ENCODE data around the gene PRDM7. TPM values are rescaled to one million over a fixed set of nuclear protein-coding genes. Genes with fewer than 3 reads are reported as not detected.
"Not testable (repeated sequence)": the region's sequence is repeated elsewhere in the genome, so short reads cannot be mapped to it uniquely, and the experiment has no call there.

Gene PRDM7
- total RNA-seq, 1 donor from 2014 or later, result 2.2 TPM

GRCh38 chr16:90072442-90073105, 4.6 kb downstream of the PRDM7 start:
- no peak for DNase-seq (ENCODE audit: low spot score)

- DNase-seq (ENCODE audit: low spot score), result no peak
These were observed 6.7 kb downstream of the PRDM7 start for GRCh38 chr16:90070440-90070839.

DNA sequence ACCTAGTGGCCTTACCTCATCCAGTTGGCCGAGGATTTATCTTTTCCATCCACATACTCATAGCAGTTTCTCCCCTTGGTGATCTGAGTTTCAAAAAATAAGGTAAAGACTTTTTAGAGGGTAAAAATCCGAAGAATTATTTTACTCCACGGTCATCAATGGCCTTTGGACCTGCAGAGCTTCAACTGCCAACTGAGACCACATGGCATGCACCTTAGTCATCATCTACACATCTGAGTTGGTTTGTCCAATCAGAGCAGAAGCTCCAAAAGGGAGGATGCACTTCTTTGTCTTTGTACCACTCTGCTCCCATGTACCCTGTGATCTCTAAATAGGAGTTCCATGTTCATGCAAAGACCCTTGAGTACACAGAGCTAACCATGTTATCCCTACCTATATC, 15.7 kb downstream of the PRDM7 start:
- DNase-seq (ENCODE audit: low spot score), result no peak

DNA sequence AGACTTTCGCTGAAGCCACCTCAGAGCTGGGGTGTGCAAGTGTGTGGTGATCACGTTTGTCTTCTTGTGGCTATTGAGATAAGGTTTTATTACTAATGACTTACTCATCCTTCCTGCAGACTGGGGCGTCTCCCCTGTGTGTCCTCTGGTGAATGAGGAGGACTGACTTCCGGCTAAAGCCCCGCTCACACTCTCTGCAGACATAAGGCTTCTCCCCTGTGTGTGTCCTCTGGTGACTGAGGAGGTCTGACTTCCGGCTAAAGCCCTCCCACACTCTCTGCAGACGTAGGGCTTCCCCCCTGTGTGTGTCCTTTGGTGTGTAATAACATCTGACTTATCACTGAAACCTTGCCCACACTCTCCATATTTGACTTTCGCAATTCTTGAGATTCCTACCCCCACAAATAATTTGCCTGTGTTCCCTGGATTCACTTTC, 19.4 kb downstream of the PRDM7 start:
- DNase-seq (ENCODE audit: low spot score), result no peak

DNA sequence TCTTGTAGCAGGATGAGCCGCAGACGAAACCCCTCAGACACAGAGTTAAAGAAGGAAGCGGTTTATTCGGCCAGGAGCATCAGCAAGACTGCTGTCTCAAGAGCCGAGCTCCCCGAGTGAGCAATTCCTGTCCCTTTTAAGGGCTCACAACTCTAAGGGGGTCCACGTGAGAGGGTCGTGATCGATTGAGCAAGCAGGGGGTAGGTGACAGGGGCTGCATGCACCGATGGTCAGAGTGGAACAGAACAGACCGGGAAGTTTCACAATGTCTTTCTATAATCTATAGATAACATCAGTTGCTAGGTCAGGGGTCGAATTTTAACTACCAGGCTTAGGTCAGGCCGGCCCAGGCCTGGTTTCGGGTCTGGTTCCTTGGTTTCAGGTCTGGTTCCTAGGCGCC, 20.6 kb downstream of the PRDM7 start:
- DNase-seq (ENCODE audit: low spot score), result not testable (repeated sequence)

DNA sequence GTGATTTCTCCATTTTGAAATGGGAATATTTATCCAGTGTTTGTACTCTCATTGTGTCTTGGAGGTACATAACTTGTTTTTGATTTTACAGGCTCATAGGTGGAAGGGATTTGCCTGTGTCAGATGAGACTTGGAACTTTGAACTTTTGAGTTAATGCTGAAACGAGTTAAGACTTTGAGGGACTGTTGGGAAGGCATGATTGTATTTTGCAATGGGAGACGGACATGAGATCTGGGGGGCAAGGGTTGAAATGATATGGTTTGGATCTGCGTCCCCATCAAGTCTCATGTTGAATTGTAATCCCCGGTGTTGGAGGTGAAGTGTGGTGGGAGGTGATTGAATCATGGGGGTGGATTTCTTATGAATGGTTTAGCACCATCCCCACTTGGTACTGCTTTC, 21.8 kb downstream of the PRDM7 start:
- DNase-seq (ENCODE audit: low spot score), result no peak

- no peak for DNase-seq (ENCODE audit: low spot score)
These were observed 22.6 kb downstream of the PRDM7 start for GRCh38 chr16:90054554-90054953.

DNA sequence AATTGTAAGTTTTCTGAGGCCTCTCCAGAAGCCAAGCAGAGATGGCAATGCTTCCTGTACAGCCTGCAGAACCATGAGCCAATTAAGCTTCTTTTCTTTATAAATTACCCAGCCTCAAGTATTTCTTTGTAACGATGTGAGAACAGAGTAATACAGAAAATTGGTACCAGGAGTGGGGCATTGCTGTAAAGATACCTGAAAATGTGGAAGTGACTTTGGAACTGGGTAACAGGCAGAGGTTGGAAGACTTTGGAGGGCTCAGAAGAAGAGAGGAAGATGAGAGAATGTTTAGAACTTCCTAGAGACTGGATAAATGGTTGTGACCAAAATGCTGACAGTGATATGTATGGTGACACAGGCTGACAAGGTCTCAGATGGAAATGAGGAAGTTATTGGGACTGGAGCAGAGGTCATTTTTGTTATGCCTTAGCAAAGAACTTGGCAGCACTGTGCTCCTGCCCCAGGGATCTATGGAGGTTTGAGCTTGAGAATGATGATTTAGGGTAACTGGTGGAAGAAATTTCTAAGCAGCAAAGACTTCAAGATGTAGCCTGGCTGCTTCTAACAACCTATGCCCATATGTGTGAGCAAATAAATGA, 23.1 kb downstream of the PRDM7 start:
- DNase-seq (ENCODE audit: low spot score), result no peak

GRCh38 chr16:90050969-90051368, 26.2 kb downstream of the PRDM7 start:
- DNase-seq (ENCODE audit: low spot score), result no peak

DNA sequence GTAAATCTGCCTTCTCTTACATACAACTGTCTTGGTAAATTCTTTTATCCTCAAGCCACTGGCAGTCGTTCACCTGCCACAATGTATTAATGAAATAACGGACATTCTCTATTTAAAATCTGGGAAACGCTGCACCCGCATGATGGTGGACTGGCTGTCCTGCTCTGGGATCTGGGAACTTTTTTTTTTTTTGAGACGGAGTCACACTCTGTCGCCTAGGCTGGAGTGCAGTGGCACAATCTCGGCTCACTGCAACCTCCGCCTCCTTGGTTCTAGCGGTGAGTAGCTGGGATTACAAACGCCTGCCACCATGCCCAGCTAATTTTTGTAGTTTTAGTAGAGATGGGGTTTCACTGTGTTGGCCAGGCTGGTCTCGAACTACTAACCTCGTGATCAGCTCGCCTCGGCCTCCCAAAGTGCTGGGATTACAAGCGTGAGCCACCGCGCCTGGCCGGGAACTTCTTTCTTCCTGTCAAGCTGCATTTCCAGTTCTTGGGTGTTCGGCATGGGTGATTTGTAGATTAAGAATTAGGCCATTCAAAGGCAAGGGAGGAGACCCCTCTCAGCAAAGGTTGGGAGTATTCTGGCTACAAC, 28.3 kb downstream of the PRDM7 start:
- no peak for DNase-seq (ENCODE audit: low spot score)

DNA sequence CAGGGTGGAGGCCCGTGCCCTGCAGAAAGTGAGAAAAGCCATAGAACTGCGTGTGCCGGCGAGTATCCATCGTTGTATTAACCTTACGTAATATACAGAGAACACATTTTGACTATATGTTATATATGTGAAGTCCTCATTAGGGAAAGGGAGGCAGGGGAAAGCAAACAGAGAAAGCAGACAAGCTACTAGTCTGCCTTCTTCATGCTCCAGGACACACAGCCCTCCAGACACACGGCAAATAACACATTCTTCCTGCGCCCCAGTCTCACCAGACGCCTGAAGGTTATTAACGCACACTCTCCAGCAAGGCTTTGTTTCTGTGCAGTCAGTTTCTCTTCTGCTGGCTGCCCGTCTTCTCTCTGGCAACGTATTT, 28.8 kb downstream of the PRDM7 start:
- no peak for DNase-seq (ENCODE audit: low spot score)

- DNase-seq (ENCODE audit: low spot score), result no peak
These were observed 29.3 kb downstream of the PRDM7 start for GRCh38 chr16:90047714-90048346.

GRCh38 chr16:90046971-90047713, 30.0 kb downstream of the PRDM7 start:
- peak; percentile 64 for DNase-seq (ENCODE audit: low spot score)

- no peak for DNase-seq (ENCODE audit: low spot score)
These were observed 30.8 kb downstream of the PRDM7 start for GRCh38 chr16:90046122-90046970.

- DNase-seq (ENCODE audit: low spot score), result no peak
These were observed 33.0 kb downstream of the PRDM7 start for GRCh38 chr16:90044111-90044551.

DNA sequence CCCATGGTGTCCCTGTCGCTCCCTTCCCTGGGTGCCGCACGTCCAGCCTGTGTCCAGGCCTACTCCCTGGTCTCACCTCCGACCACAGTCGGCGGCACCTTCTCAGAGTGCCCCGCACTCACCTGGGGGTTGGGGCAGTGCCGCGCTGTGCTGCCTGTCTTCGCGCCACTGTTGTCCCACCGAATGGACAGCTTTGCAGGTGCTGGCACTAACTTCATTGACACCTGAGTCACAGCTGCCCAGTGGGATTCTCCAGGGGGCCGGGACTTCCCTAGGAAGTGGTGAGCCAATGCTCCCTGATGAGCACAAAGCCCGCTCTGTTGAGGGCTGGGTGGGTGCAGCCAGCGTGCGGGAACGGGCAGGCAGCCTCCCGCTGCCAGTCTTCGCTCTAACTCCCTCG, 33.6 kb downstream of the PRDM7 start:
- no peak for DNase-seq (ENCODE audit: low spot score)

DNA sequence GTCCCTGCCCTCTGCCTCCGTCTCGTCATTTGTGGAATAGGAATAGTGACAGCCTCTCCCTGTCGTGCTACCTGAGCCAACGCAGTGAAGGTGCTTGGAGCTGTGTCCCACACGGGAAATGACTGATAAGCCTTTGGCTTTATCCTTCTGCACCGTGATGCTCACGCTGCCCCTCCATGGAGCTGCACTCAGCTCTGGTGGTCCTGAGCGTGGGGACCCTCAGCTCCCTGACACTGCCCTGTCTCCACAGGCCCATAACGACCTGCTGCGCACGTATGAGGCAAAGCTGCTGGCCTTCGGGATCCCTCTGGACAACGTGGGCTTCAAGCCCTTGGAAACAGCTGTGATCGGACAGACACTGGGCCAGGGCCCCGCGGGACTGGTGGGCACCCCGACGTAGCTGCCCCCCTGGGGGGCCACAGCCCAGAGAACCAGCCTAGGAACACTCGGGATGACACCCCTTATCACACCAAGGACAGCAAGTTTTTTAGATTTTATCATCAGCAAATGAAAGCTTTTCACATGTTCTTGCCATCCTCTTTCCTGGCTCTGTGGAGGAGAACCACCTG, 34.1 kb downstream of the PRDM7 start:
- DNase-seq (ENCODE audit: low spot score), result no peak

DNA sequence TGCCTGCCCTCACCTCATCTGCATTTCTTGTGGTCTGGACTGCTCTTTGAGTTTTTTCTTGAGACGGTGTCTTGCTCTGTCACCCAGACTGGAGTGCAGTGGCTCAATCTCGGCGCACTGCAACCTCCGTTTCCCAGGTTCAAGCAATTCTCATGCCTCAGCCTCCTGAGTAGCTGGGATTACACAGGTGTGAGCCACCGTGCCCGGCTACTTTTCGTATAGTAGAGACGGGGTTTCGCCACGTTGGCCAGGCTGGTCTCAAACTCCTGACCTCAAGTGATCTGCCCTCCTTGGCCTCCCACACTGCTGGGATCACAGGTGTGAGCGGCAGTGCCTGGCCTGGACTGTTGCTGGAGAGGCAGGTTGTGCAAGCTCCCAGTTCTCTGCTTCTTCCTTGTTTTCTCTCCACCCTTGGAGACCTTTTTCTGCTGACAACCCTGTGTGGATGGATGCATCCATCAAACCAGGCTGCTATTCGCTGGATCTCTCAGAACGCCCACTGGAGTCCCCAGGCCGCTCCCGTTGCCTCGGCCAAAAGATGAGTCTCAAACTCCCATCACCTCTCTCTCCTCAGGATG, 35.1 kb downstream of the PRDM7 start:
- DNase-seq (ENCODE audit: low spot score), result no peak

DNA sequence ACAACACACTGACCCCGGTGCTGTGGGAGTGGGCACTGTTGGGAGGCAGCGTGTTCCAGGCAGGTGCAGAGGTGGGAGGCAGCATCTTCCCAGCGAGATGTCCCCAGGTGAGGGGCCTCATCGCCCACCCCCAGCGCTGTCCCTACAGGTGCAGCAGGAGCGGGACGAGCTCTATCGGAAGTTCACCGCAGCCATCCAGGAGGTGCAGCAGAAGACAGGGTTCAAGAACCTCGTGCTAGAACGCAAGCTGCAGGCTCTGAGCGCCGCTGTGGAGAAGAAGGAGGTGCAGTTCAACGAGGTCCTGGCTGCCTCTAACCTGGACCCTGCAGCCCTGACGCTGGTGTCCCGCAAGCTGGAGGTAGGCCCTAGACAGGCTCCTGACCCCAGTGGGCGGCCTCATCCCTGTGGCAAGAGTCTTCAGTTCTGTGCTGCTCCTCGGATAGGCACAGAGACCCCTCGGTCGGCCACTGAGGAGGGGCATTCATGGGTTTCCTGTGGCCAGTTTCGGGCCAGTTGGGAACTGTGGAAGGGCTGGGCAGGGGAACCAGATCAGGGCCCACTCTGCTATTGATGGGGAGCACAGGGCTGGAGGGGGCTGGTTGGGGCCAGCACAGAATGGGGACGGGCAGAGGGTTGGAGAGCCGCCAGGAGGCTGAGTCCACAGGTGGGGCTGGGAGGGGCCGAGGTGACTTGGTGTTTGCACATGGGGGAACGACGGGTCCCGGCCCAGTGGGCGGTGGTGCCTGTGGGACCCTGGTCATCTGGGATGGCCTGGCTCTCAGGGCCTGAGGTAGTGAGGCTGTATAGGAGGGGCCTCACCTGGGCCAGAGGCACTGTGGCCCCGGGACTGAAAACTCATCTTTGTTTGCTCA, 36.7 kb downstream of the PRDM7 start:
- DNase-seq (ENCODE audit: low spot score), result no peak

Data from umbilical cord (tissue), 2 donors.